SK-N-SH (cell line): ENCODE results near the gene HOMER1. TPM values are rescaled to one million over a fixed set of nuclear protein-coding genes. Genes with fewer than 3 reads are reported as not detected.

Experiments
- CTCF ChIA-PET: fragments of 300-600, 350-600 bp; formaldehyde crosslinking; extraction: SDS; loops from one replicate; lab custom pipeline; 2021; lab: Yijun Ruan, JAX
- POLR2A ChIA-PET: fragments of 350-600 bp; sonication (Branson Sonifier 250); formaldehyde crosslinking; extraction: SDS; loops from one replicate; lab custom pipeline; 2020; ENCODE audit warnings: antibody characterized with exemption, inconsistent platforms; lab: Yijun Ruan, JAX
- DNase-seq: peaks from one replicate; pipeline ENCODE4 v3.0.0; 2012
- H2AFZ ChIP-seq: fragments of 200-600 bp; sonication (generic); 2 replicates; pipeline ENCODE4 v1.8.1; 2016; ENCODE audit warnings: antibody characterized with exemption, mild to moderate bottlenecking, low read depth
- H3F3A ChIP-seq: fragments of 200-600 bp; sonication (generic); replicated peaks from 2 replicates; pipeline ENCODE3; 2016; ENCODE audit warnings: antibody characterized with exemption, mild to moderate bottlenecking; ENCODE audit not compliant: insufficient read depth
- H3K27ac ChIP-seq, 2 experiments: fragments of 200-500 bp in 1 of 2; fragments of 200-600 bp in 1 of 2; sonication (Bioruptor generic) in 1 of 2; sonication (generic), shearing (Covaris generic) in 1 of 2; 2 replicates each; pipeline versions ENCODE4 v1.5.1 to v1.6.1; 2014 to 2016; ENCODE audit warnings: low read depth in 2 of 2, inconsistent platforms in 1 of 2, low read length in 1 of 2, mild to moderate bottlenecking in 1 of 2, mixed read lengths in 1 of 2
- H3K27me3 ChIP-seq: fragments of 200-600 bp; sonication (generic), shearing (Covaris generic); 2 replicates; pipeline ENCODE4 v1.6.1; 2016; ENCODE audit warnings: mixed run types; ENCODE audit not compliant: insufficient read depth
- H3K36me3 ChIP-seq, 2 experiments: fragments of 200-500 bp in 1 of 2; fragments of 200-600 bp in 1 of 2; sonication (Bioruptor generic) in 1 of 2; sonication (generic) in 1 of 2; replicated peaks in 1 of 2; 2 replicates each; pipeline versions ENCODE3 to v1.5.1; 2014 to 2016; ENCODE audit warnings: low read length in 1 of 2, mild to moderate bottlenecking in 1 of 2; ENCODE audit not compliant: insufficient read depth in 2 of 2, control insufficient read depth in 1 of 2
- H3K4me1 ChIP-seq, 2 experiments: fragments of 200-500 bp in 1 of 2; fragments of 200-600 bp in 1 of 2; sonication (Bioruptor generic) in 1 of 2; sonication (generic), shearing (Covaris generic) in 1 of 2; 2 replicates each; pipeline versions ENCODE4 v1.5.1 to v1.6.1; 2014 to 2016; ENCODE audit warnings: low read depth in 1 of 2, low read length in 1 of 2, mixed run types in 1 of 2; ENCODE audit not compliant: insufficient read depth in 2 of 2, control insufficient read depth in 1 of 2
- H3K4me2 ChIP-seq: fragments of 200-600 bp; sonication (generic), shearing (Covaris generic); 2 replicates; pipeline ENCODE4 v1.6.1; 2017; ENCODE audit warnings: mixed run types
- H3K4me3 ChIP-seq, 2 experiments: fragments of 200-500 bp in 1 of 2; fragments of 200-600 bp in 1 of 2; sonication (Bioruptor generic) in 1 of 2; sonication (generic), shearing (Covaris generic) in 1 of 2; 2 replicates each; pipeline versions ENCODE4 v1.5.1 to v1.8.1; 2014 to 2016; ENCODE audit warnings: low read depth in 2 of 2, inconsistent platforms in 1 of 2, low read length in 1 of 2, mild to moderate bottlenecking in 1 of 2, mixed read lengths in 1 of 2, moderate library complexity in 1 of 2
- H3K79me2 ChIP-seq: fragments of 200-600 bp; sonication (generic); 2 replicates; pipeline ENCODE4 v1.8.1; 2017; ENCODE audit warnings: mild to moderate bottlenecking; ENCODE audit not compliant: insufficient read depth
- H3K9ac ChIP-seq: fragments of 200-600 bp; sonication (generic); 2 replicates; pipeline ENCODE4 v1.6.1; 2017; ENCODE audit warnings: mixed run types
- H3K9me2 ChIP-seq: fragments of 200-600 bp; sonication (generic); 2 replicates; pipeline ENCODE4 v1.6.1; 2017; ENCODE audit warnings: mixed run types
- H3K9me3 ChIP-seq: fragments of 200-600 bp; sonication (generic); 2 replicates; pipeline ENCODE4 v1.6.1; 2017; ENCODE audit warnings: mixed run types, mild to moderate bottlenecking, moderate library complexity
- H4K20me1 ChIP-seq: fragments of 200-600 bp; sonication (generic); 2 replicates; pipeline ENCODE4 v1.6.1; 2017; ENCODE audit warnings: mild to moderate bottlenecking, mixed run types; ENCODE audit not compliant: insufficient read depth
- CHD2 ChIP-seq: fragments of 150-350 bp; IDR thresholded peaks from 2 replicates; pipeline ENCODE4 v1.6.1; 2018; ENCODE audit warnings: low read length; ENCODE audit not compliant: partially characterized antibody
- ELF1 ChIP-seq: IDR thresholded peaks from 2 replicates; pipeline ENCODE4 v1.4.0; 2012
- FOXM1 ChIP-seq: IDR thresholded peaks from 2 replicates; pipeline ENCODE4 v1.4.0; 2012; ENCODE audit warnings: low read depth, mild to moderate bottlenecking
- GABPA ChIP-seq: IDR thresholded peaks from 2 replicates; pipeline ENCODE4 v1.4.0; 2012; ENCODE audit warnings: low read depth, mild to moderate bottlenecking
- GATA2 ChIP-seq: sonication (generic); formaldehyde crosslinking; IDR thresholded peaks from 2 replicates; pipeline ENCODE4 v1.5.0; 2020; ENCODE audit warnings: mild to moderate bottlenecking, missing genetic modification reagents
- JUND ChIP-seq: IDR thresholded peaks from 2 replicates; pipeline ENCODE4 v1.4.0; 2012
- NRF1 ChIP-seq: IDR thresholded peaks from 2 replicates; pipeline ENCODE4 v1.6.1; 2012; ENCODE audit warnings: low read depth, mild to moderate bottlenecking, low read length
- TAF1 ChIP-seq: IDR thresholded peaks from 2 replicates; pipeline ENCODE4 v1.6.1; 2012; ENCODE audit warnings: low read depth, mild to moderate bottlenecking, low read length, moderate library complexity, borderline replicate concordance
- USF1 ChIP-seq: IDR thresholded peaks from 2 replicates; pipeline ENCODE4 v1.4.0; 2012; ENCODE audit warnings: low read depth, borderline replicate concordance
- ZBTB33 ChIP-seq: IDR thresholded peaks from 2 replicates; pipeline ENCODE4 v1.4.0; 2012; ENCODE audit warnings: low read depth, borderline replicate concordance
- WGBS: methylation state at CpG from one replicate; pipeline ENCODE4 v1.1.6; 2017; ENCODE audit warnings: low lambda C conversion rate; 5-methylcytosine and 5-hydroxymethylcytosine counted together
- polyA plus RNA-seq, 3 experiments: library from polyadenylated mRNA; depleted of rRNA; stranded (reverse); fragments of >200 nt; gene quantifications; 2 replicates each; pipeline ENCODE4 v1.2.3, GENCODE V29; 2012
- TF ChIP-seq, protein P1 (sequence below): IDR thresholded peaks from 2 replicates; pipeline ENCODE4; 2012
- TF ChIP-seq, protein P2 (sequence below): fragments of 150-350 bp; IDR thresholded peaks from 2 replicates; pipeline ENCODE4 v1.6.1; 2016; ENCODE audit warnings: mild to moderate bottlenecking, low read depth, low read length

Gene HOMER1
- polyA plus RNA-seq, 1 of the 3 experiments (the other 2 are of a cell fraction) = 2.2 TPM

- Histone ChIP-seq H3K79me2 (no peaks in the 10 kb centered on the region), H3K4me3 (no peak overlapping the region), H3F3A (no peaks in the 10 kb centered on the region), H3K27me3 (no peaks in the 10 kb centered on the region), H3K4me1 (no peaks in the 10 kb centered on the region), H3K9me3 (no peaks in the 10 kb centered on the region), H4K20me1 (no peaks in the 10 kb centered on the region), H3K9me2 (no peaks in the 10 kb centered on the region), H3K27ac (no peak overlapping the region), H3K36me3 (no peaks in the 10 kb centered on the region), H3K9ac (no peak overlapping the region), H3K4me2 (no peak overlapping the region), H2AFZ (no peak overlapping the region)
- ChIA-PET CTCF (no interaction called here), POLR2A (no interaction called here)
- 94% methylated on average over 3 of the region's 3 CpGs for WGBS
- DNase-seq = no peak
- TF ChIP-seq, protein P1, sequence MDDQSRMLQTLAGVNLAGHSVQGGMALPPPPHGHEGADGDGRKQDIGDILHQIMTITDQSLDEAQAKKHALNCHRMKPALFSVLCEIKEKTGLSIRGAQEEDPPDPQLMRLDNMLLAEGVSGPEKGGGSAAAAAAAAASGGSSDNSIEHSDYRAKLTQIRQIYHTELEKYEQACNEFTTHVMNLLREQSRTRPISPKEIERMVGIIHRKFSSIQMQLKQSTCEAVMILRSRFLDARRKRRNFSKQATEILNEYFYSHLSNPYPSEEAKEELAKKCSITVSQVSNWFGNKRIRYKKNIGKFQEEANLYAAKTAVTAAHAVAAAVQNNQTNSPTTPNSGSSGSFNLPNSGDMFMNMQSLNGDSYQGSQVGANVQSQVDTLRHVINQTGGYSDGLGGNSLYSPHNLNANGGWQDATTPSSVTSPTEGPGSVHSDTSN = no peak
- TF ChIP-seq NRF1 = no peak
Observed at GRCh38 chr5:79547429-79547822, 33.5 kb upstream of the HOMER1 start.

GRCh38 chr5:79546782-79547428 is 33.0 kb upstream of the HOMER1 start:
- no peaks in the 10 kb centered on the region for H3K27me3 ChIP-seq
- H3K79me2 ChIP-seq = no peaks in the 10 kb centered on the region
- no peaks in the 10 kb centered on the region for H4K20me1 ChIP-seq
- no peak overlapping the region for H3K27ac ChIP-seq
- DNase-seq = no peak
- TF ChIP-seq GABPA (no peak), GATA2 (CRISPR knock-in tag) (no peak), JUND (no peak), ELF1 (no peak), CHD2 (no peak), ZBTB33 (no peak)
- WGBS = 83% methylated on average over 7 of the region's 7 CpGs
- H3F3A ChIP-seq = no peaks in the 10 kb centered on the region
- no peak overlapping the region for H3K4me3 ChIP-seq
- no peak overlapping the region for H2AFZ ChIP-seq
- no peak overlapping the region for H3K9ac ChIP-seq
- H3K36me3 ChIP-seq = no peaks in the 10 kb centered on the region
- POLR2A ChIA-PET = no interaction called here
- no peaks in the 10 kb centered on the region for H3K4me1 ChIP-seq
- CTCF ChIA-PET = no interaction called here
- no peaks in the 10 kb centered on the region for H3K9me3 ChIP-seq
- no peak overlapping the region for H3K4me2 ChIP-seq
- no peaks in the 10 kb centered on the region for H3K9me2 ChIP-seq

GRCh38 chr5:79544131-79544530 is 30.2 kb upstream of the HOMER1 start:
- no peaks in the 10 kb centered on the region for H3K79me2 ChIP-seq
- ChIA-PET POLR2A (no interaction called here), CTCF (interaction anchor here (1.5 to 2.9 kb wide), 2 partner anchors 314 to 411 kb away, joined by 3 to 9 read pairs; no protein-coding TSS in a partner anchor)
- H2AFZ ChIP-seq = no peak overlapping the region
- H3K9me2 ChIP-seq = no peaks in the 10 kb centered on the region
- no peak overlapping the region for H3K9ac ChIP-seq
- no peaks in the 10 kb centered on the region for H3K9me3 ChIP-seq
- H4K20me1 ChIP-seq = no peaks in the 10 kb centered on the region
- no peaks in the 10 kb centered on the region for H3K4me1 ChIP-seq
- H3K36me3 ChIP-seq = no peaks in the 10 kb centered on the region
- no peaks in the 10 kb centered on the region for H3K27me3 ChIP-seq
- WGBS = 88% methylated on average over 5 of the region's 5 CpGs
- no peaks in the 10 kb centered on the region for H3F3A ChIP-seq
- H3K27ac ChIP-seq = no peak overlapping the region
- H3K4me2 ChIP-seq = no peak overlapping the region
- H3K4me3 ChIP-seq = no peak overlapping the region
- no peak for DNase-seq
- TF ChIP-seq USF1 (no peak), JUND (no peak), TAF1 (no peak), ZBTB33 (no peak), FOXM1 (no peak)
- TF ChIP-seq, protein P1 = no peak
- TF ChIP-seq, protein P2, sequence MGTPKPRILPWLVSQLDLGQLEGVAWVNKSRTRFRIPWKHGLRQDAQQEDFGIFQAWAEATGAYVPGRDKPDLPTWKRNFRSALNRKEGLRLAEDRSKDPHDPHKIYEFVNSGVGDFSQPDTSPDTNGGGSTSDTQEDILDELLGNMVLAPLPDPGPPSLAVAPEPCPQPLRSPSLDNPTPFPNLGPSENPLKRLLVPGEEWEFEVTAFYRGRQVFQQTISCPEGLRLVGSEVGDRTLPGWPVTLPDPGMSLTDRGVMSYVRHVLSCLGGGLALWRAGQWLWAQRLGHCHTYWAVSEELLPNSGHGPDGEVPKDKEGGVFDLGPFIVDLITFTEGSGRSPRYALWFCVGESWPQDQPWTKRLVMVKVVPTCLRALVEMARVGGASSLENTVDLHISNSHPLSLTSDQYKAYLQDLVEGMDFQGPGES = no peak
